C4-2B (cell line): ENCODE results near the gene ZNF513.
A peak's percentile ranks its signal among the peaks of the same experiment; 100 is the strongest.
"Not testable (repeated sequence)": the region's sequence is repeated elsewhere in the genome, so short reads cannot be mapped to it uniquely, and the experiment has no call there.

ENCODE experiments used
- H3K27ac ChIP-seq: fragments of 450-650 bp; 2 replicates; pipeline ENCODE4 v1.5.1; 2017
- CTCF ChIP-seq: fragments of 450-650 bp; conservative IDR thresholded peaks from 2 replicates; pipeline ENCODE4 v1.5.1; 2017; ENCODE audit warnings: mild to moderate bottlenecking
- ZFX ChIP-seq: fragments of 450-650 bp; IDR thresholded peaks from 2 replicates; pipeline ENCODE4 v1.6.1; 2017

Gene ZNF513

GRCh38 chr2:27380626-27381545, at the start of gene ZNF513:
ZNF513 (minus strand) TSS chr2:27380734; CDS start chr2:27380526, 208 bp downstream.
- no peak for TF ChIP-seq ZFX
- TF ChIP-seq CTCF = no peak
- H3K27ac ChIP-seq = peak within 1 kb of the TSS; percentile 89

- H3K27ac ChIP-seq = peak overlapping the region; percentile 93
- TF ChIP-seq CTCF (no peak), ZFX (peak; percentile 63; the same call in 1 of the 2 replicates)
Observed at GRCh38 chr2:27428978-27429541, 48.5 kb upstream of the ZNF513 start.

GRCh38 chr2:27428213-27428977, 47.9 kb upstream of the ZNF513 start, which contains the start of gene NRBP1:
NRBP1 (plus strand) TSS chr2:27428631; CDS start chr2:27433274, 4,643 bp downstream.
- TF ChIP-seq ZFX (peak; percentile 80), CTCF (no peak)

GRCh38 chr2:27427863-27428212, 47.3 kb upstream of the ZNF513 start:
- H3K27ac ChIP-seq = peak overlapping the region; percentile 93
- TF ChIP-seq ZFX = no peak
- no peak for TF ChIP-seq CTCF

More at GRCh38 chr2:27428213-27428977, 47.9 kb upstream of the ZNF513 start, which contains the start of gene NRBP1:
- H3K27ac ChIP-seq = peak within 1 kb of the TSS; percentile 93

- H3K27ac ChIP-seq = not testable (repeated sequence)
Observed at GRCh38 chr2:27425039-27425438, 44.5 kb upstream of the ZNF513 start.

- TF ChIP-seq CTCF (no peak), ZFX (no peak)
Observed at GRCh38 chr2:27422958-27423357, 42.4 kb upstream of the ZNF513 start.

GRCh38 chr2:27421660-27422250, 41.2 kb upstream of the ZNF513 start:
- TF ChIP-seq ZFX = no peak
- TF ChIP-seq CTCF = no peak
- peak overlapping the region; percentile 30 for H3K27ac ChIP-seq

More at GRCh38 chr2:27422958-27423357, 42.4 kb upstream of the ZNF513 start:
- H3K27ac ChIP-seq = no peak overlapping the region
